AG09319 (cell line): ENCODE data around the gene CSNK1E.
A peak's percentile ranks its signal among the peaks of the same experiment; 100 is the strongest.

Experiments used
- DNase-seq: peaks from one replicate; pipeline ENCODE4 v3.0.0-alpha.2; 2010; ENCODE audit warnings: low read depth; ENCODE audit errors: extremely low read depth
- CTCF ChIP-seq: IDR thresholded peaks from 2 replicates; pipeline ENCODE4 v1.5.1; 2011; ENCODE audit warnings: low read depth, mild to moderate bottlenecking, inconsistent platforms, low read length, moderate library complexity

The CSNK1E gene

DNA sequence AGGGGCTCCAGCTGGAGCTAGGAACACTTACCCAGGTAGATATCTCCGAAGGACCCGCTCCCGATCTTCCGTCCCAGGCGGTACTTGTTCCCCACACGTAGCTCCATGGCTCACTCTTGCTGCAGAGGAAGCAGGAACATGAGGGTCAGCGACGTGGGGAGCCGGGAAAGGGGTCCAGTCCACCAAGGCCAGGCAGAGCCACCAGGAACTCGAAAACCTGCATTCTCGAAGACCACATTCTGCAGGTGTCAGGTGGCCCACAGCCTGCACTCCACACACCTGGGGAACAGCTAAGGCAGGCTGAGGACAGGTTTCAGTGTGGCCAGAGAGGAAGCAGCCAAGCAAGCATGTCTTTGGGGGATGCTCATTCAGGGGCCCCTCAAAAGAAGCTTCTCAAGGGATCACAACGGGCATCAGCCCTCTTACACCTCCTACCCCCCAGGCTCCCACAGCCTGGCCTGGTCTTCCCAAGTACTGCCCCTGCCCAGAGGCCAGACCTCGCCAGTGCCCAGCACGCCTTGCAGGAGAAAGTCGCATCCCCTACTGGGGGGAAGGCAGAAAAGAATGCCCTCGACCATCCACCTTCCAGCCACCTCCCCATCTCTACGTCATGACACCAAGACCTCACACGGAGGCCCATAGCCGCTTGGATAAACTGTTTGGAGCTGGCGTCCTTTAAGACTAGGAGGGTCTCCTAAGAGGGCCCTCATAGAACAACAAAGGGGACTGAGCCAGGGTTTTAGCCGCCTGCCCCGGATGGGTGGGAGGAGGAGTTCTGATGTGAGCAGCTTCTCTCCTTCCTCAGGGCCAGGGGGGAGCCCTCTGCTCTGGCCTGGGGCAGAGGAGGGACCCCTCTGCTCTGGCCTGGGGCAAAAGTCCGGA is 2.9 kb downstream of the CSNK1E start:
- no peak for DNase-seq
- TF ChIP-seq CTCF = no peak; the same call in 1 of the 2 replicates

GRCh38 chr22:38313384-38313955 is 3.8 kb downstream of the CSNK1E start:
- no peak for TF ChIP-seq CTCF
- peak; percentile 70 for DNase-seq

DNA sequence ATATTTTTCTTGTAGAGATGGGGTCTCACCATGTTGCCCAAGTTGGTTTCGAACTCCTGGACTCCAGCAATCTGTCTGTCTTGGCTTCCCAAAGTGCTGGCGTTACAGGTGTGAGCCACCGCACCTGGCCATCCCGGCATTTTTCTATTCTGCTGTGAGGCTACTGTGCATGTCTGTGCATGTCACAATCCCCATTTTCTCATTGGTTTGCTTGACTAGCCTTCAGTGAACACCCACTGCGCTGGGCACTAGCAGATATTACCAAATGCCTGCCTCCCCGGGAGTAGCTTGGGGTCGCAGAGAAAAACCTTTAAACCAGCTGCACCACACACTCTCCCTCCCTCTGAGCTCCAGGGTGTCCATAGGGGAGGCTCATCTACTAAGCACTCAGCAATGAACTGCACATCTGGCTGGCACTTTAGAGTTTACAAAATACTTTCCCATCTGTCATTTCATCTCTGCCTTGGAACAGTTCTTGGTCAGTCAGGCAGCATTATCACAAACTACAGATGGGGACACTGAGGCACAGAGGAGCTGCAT is 4.9 kb downstream of the CSNK1E start:
- DNase-seq = no peak
- TF ChIP-seq CTCF = no peak

DNA sequence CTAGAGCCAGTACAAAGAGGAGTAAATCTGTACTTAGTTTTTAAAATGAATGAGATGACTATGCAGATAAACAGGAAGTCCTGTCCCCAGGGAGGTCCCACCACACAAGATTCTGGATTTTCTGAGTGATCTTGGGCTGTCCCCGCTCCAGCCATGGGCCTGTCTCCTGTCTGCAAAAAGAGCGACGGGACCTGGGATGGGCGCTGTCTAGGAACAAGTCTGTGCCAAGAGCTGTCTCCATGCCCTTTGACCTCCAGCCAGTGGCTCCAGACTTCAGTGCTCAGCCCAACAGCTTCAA is 6.0 kb downstream of the CSNK1E start:
- no peak for DNase-seq
- no peak for TF ChIP-seq CTCF

GRCh38 chr22:38310518-38311322 is 6.5 kb downstream of the CSNK1E start:
- TF ChIP-seq CTCF = no peak
- no peak for DNase-seq

GRCh38 chr22:38309614-38310517 is 7.4 kb downstream of the CSNK1E start:
- no peak for TF ChIP-seq CTCF
- DNase-seq = no peak
